ENCODE measurements around the gene HERC5.

GRCh38 chr4:88549815-88550214, 92.9 kb downstream of the HERC5 start:
- TF ChIP-seq CTCF (IDR thresholded peaks at IDR 0.05) (no peak), CHD2 (IDR thresholded peaks at IDR 0.05; ENCODE audit: low read length, partially characterized antibody) (no peak), RAD21 (conservative IDR thresholded peaks at IDR 0.05 in 1 of 2, IDR thresholded peaks at IDR 0.05 in 1 of 2) (no peak), MAFK (IDR thresholded peaks at IDR 0.05; ENCODE audit: partially characterized antibody) (no peak), CEBPB (IDR thresholded peaks at IDR 0.05) (no peak), EP300 (IDR thresholded peaks at IDR 0.05) (no peak)

Data from A549 (cell line).